ENCODE data around the gene SCUBE1. TPM values are rescaled to one million over a fixed set of nuclear protein-coding genes. Genes with fewer than 3 reads are reported as not detected.

SCUBE1 gene
- total RNA-seq, 1 donor from 2014 or later: 54.7 TPM

GRCh38 chr22:43152003-43152356 lies 191.2 kb downstream of the SCUBE1 start:
- Mint-ChIP-seq H3K27ac (ENCODE audit: unreplicated experiment) (no peak overlapping the region), H3K27me3 (ENCODE audit: unreplicated experiment) (peaks cover 7% of the 10 kb centered on the region), H3K4me3 (ENCODE audit: unreplicated experiment) (no peak overlapping the region), H3K4me1 (ENCODE audit: unreplicated experiment) (peaks cover 12% of the 10 kb centered on the region), H3K9me3 (ENCODE audit: unreplicated experiment) (no peaks in the 10 kb centered on the region), H3K36me3 (ENCODE audit: low read depth, unreplicated experiment) (no peaks in the 10 kb centered on the region)
- DNase-seq (ENCODE audit: low spot score): no peak
- no peak for TF ChIP-seq CTCF (IDR thresholded peaks at IDR 0.05; ENCODE audit: unreplicated experiment)

- Mint-ChIP-seq H3K9me3 (ENCODE audit: unreplicated experiment) (no peaks in the 10 kb centered on the region), H3K4me1 (ENCODE audit: unreplicated experiment) (peaks cover 12% of the 10 kb centered on the region), H3K36me3 (ENCODE audit: low read depth, unreplicated experiment) (no peaks in the 10 kb centered on the region), H3K27me3 (ENCODE audit: unreplicated experiment) (peaks cover 7% of the 10 kb centered on the region), H3K4me3 (ENCODE audit: unreplicated experiment) (peak within 1 kb of the TSS; percentile 90), H3K27ac (ENCODE audit: unreplicated experiment) (no peak within 1 kb of the TSS)
- TF ChIP-seq CTCF (IDR thresholded peaks at IDR 0.05; ENCODE audit: unreplicated experiment): no peak
- DNase-seq (ENCODE audit: low spot score): peak; percentile 53
Measured at GRCh38 chr22:43151251-43152002, 191.7 kb downstream of the SCUBE1 start, which contains the start of gene TSPO. Gene TSPO (plus strand): TSS chr22:43151559. CDS start chr22:43159239, 7,680 bp downstream.

- Mint-ChIP-seq H3K4me3 (ENCODE audit: unreplicated experiment) (peak overlapping the region; percentile 90), H3K27ac (ENCODE audit: unreplicated experiment) (no peak overlapping the region), H3K4me1 (ENCODE audit: unreplicated experiment) (peaks cover 12% of the 10 kb centered on the region), H3K36me3 (ENCODE audit: low read depth, unreplicated experiment) (no peaks in the 10 kb centered on the region), H3K27me3 (ENCODE audit: unreplicated experiment) (peaks cover 7% of the 10 kb centered on the region), H3K9me3 (ENCODE audit: unreplicated experiment) (no peaks in the 10 kb centered on the region)
- no peak for TF ChIP-seq CTCF (IDR thresholded peaks at IDR 0.05; ENCODE audit: unreplicated experiment)
- no peak for DNase-seq (ENCODE audit: low spot score)
Measured at GRCh38 chr22:43150731-43151206, 192.4 kb downstream of the SCUBE1 start.

GRCh38 chr22:43148581-43148980 lies 194.6 kb downstream of the SCUBE1 start:
- no peaks in the 10 kb centered on the region for H3K36me3 Mint-ChIP-seq (ENCODE audit: low read depth, unreplicated experiment)
- TF ChIP-seq CTCF (IDR thresholded peaks at IDR 0.05; ENCODE audit: unreplicated experiment): no peak
- peaks cover 12% of the 10 kb centered on the region for H3K4me1 Mint-ChIP-seq (ENCODE audit: unreplicated experiment)
- H3K4me3 Mint-ChIP-seq (ENCODE audit: unreplicated experiment): no peak overlapping the region
- DNase-seq (ENCODE audit: low spot score): no peak
- peaks cover 5% of the 10 kb centered on the region for H3K27me3 Mint-ChIP-seq (ENCODE audit: unreplicated experiment)
- no peak overlapping the region for H3K27ac Mint-ChIP-seq (ENCODE audit: unreplicated experiment)
- H3K9me3 Mint-ChIP-seq (ENCODE audit: unreplicated experiment): no peaks in the 10 kb centered on the region

GRCh38 chr22:43147821-43148220 lies 195.4 kb downstream of the SCUBE1 start:
- Mint-ChIP-seq H3K27me3 (ENCODE audit: unreplicated experiment) (peaks cover 7% of the 10 kb centered on the region), H3K4me1 (ENCODE audit: unreplicated experiment) (peaks cover 9% of the 10 kb centered on the region), H3K36me3 (ENCODE audit: low read depth, unreplicated experiment) (no peaks in the 10 kb centered on the region), H3K9me3 (ENCODE audit: unreplicated experiment) (no peaks in the 10 kb centered on the region), H3K27ac (ENCODE audit: unreplicated experiment) (no peak overlapping the region), H3K4me3 (ENCODE audit: unreplicated experiment) (no peak overlapping the region)
- DNase-seq (ENCODE audit: low spot score): no peak
- TF ChIP-seq CTCF (IDR thresholded peaks at IDR 0.05; ENCODE audit: unreplicated experiment): no peak

Measured in endothelial cell (in vitro differentiated cells).